ENCODE measurements around the gene WDR20. TPM values are rescaled to one million over a fixed set of nuclear protein-coding genes. Genes with fewer than 3 reads are reported as not detected.

The WDR20 gene
- total and polyA plus RNA-seq, 2 of the 4 experiments (the other 2 are of a cell fraction): 20.3 to 27.4 TPM

GRCh38 chr14:102140027-102140749 is 491 bp downstream of the WDR20 start:
- Histone ChIP-seq H2AFZ (replicated peaks; ENCODE audit: low read length, poor library complexity) (peak overlapping the region; percentile 99), H3K9me1 (ENCODE audit: insufficient read depth, low read length) (peaks cover under 1% of the 10 kb centered on the region; the same call in 1 of the 2 replicates), H3K4me1 (ENCODE audit: control insufficient read depth, insufficient read depth, low read length) (no peaks in the 10 kb centered on the region), H2BK15ac (ENCODE audit: low read depth, low read length) (no peak overlapping the region; the same call in 2 of the 3 replicates), H3K4ac (ENCODE audit: low read depth, low read length) (peak overlapping the region; percentile 85), H2BK5ac (ENCODE audit: low read depth, low read length, poor library complexity, severe bottlenecking) (peak overlapping the region; percentile 71), H4K5ac (ENCODE audit: low read depth, low read length) (peak overlapping the region; percentile 50), H3K36me3 (ENCODE audit: control insufficient read depth, insufficient read depth, low read length) (peaks cover 2% of the 10 kb centered on the region), H3K4me2 (ENCODE audit: low read depth, low read length) (peak overlapping the region; percentile 99), H2AK5ac (ENCODE audit: low read depth, low read length) (peak overlapping the region; percentile 71), H2BK20ac (ENCODE audit: low read depth, low read length) (no peak overlapping the region), H2BK120ac (ENCODE audit: low read depth, low read length) (peak overlapping the region; percentile 78; the same call in 1 of the 2 replicates), H3K79me1 (ENCODE audit: low read depth in 1 of 2, low read length in 2 of 2) (peaks cover 3 to 41% of the 10 kb centered on the region in 2 experiments; a peak in 3 of 4 replicates), H3K9me3 (ENCODE audit: control insufficient read depth, insufficient read depth, low read length) (no peaks in the 10 kb centered on the region), H4K8ac (ENCODE audit: low read depth in 2 of 2, low read length in 2 of 2) (peak overlapping the region; percentile 96 to 97), H3K14ac (replicated peaks; ENCODE audit: low read depth, low read length) (peak overlapping the region; percentile 99), H4K20me1 (ENCODE audit: insufficient read depth, low read length) (peaks cover 22% of the 10 kb centered on the region), H3K9ac (ENCODE audit: low read depth, low read length) (peak overlapping the region; percentile 89), H2AK9ac (replicated peaks; ENCODE audit: low read depth, low read length, poor library complexity) (peak overlapping the region; percentile 98), H3K27ac (ENCODE audit: insufficient read depth, low read length) (peak overlapping the region; percentile 82), H3K27me3 (ENCODE audit: control insufficient read depth, insufficient read depth, low read length) (no peaks in the 10 kb centered on the region), H4K91ac (ENCODE audit: insufficient read depth, low read depth, low read length) (peak overlapping the region; percentile 86), H3K4me3 (ENCODE audit: insufficient read depth, low read depth, low read length) (peak overlapping the region; percentile 67), H3K18ac (ENCODE audit: low read depth, low read length) (peak overlapping the region; percentile 43; the same call in 1 of the 2 replicates), H3K56ac (ENCODE audit: extremely low read depth, insufficient read depth, low read length) (peak overlapping the region; percentile 79), H3K23ac (ENCODE audit: low read depth, low read length) (peak overlapping the region; percentile 99)
- intact Hi-C loops (cut with micrococcal nuclease) (loop anchor here (2.0 kb wide), 1 partner anchor 53 kb away; the partner anchor contains the start of gene HSP90AA1), in situ Hi-C loops (cut with MboI; ENCODE audit: low sequenced_read_pairs) (loop anchor here (10.0 kb wide), 1 partner anchor 175 kb away; the partner anchor contains the start of gene ZNF839), dilution Hi-C loops (cut with HindIII; ENCODE audit: low sequenced_read_pairs, unreplicated experiment) (no loop called here)
- ATAC-seq (ENCODE audit: low read depth) (peak; percentile 32), DNase-seq (no peak)
- POLR2A ChIA-PET (ENCODE audit: unreplicated experiment): no interaction called here
- BruUV-seq (replicated peaks): no TSS peak
- CTCF ChIA-PET: no interaction called here
- 0% methylated on average over 19 of the region's 48 CpGs; no CpG with 5 or more reads in 1 of the 2 experiments for WGBS, 2 experiments (ENCODE audit: extremely low coverage in 2 of 2, insufficient read length in 1 of 2)
- TF ChIP-seq, protein P1, sequence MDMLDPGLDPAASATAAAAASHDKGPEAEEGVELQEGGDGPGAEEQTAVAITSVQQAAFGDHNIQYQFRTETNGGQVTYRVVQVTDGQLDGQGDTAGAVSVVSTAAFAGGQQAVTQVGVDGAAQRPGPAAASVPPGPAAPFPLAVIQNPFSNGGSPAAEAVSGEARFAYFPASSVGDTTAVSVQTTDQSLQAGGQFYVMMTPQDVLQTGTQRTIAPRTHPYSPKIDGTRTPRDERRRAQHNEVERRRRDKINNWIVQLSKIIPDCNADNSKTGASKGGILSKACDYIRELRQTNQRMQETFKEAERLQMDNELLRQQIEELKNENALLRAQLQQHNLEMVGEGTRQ (IDR thresholded peaks at IDR 0.05; ENCODE audit: low read depth, low read length): no peak
- TF ChIP-seq ELK1 (IDR thresholded peaks at IDR 0.05; ENCODE audit: borderline replicate concordance, low read depth, low read length) (no peak), RAD21 (IDR thresholded peaks at IDR 0.05; ENCODE audit: low read length) (0 out of 2 replicates have a peak, but pooled peaks have one; percentile 5), CHD1 (IDR thresholded peaks at IDR 0.05; ENCODE audit: low read depth, low read length) (0 out of 2 replicates have a peak, but pooled peaks have one; percentile 71), RCOR1 (IDR thresholded peaks at IDR 0.05; ENCODE audit: insufficient replicate concordance, low read length) (no peak), MAFK (IDR thresholded peaks at IDR 0.05; ENCODE audit: low read depth, low read length) (no peak), MXI1 (IDR thresholded peaks at IDR 0.05; ENCODE audit: borderline replicate concordance, low read depth, low read length) (0 out of 2 replicates have a peak, but pooled peaks have one; percentile 54), MAZ (IDR thresholded peaks at IDR 0.05; ENCODE audit: borderline replicate concordance, low read depth, low read length) (no peak), NFE2L2 (IDR thresholded peaks at IDR 0.05; ENCODE audit: low read depth, low read length) (no peak), SMC3 (IDR thresholded peaks at IDR 0.05; ENCODE audit: low read depth, low read length) (no peak), FOS (IDR thresholded peaks at IDR 0.05; ENCODE audit: low read depth, low read length) (no peak), CTCF (conservative IDR thresholded peaks at IDR 0.05; ENCODE audit: low read depth, low read length) (no peak), RFX5 (IDR thresholded peaks at IDR 0.05; ENCODE audit: low read depth, low read length) (no peak)
